ENCODE measurements around the gene CDH24.

CDH24 gene

GRCh38 chr14:23089498-23090253 lies 32.4 kb upstream of the CDH24 start:
- H3K27ac ChIP-seq (replicated peaks) = no peak overlapping the region
- no peaks in the 10 kb centered on the region for H3K27me3 ChIP-seq (ENCODE audit: insufficient read depth, poor library complexity, severe bottlenecking)
- TF ChIP-seq REST (IDR thresholded peaks at IDR 0.05; ENCODE audit: insufficient replicate concordance, low read depth) (no peak), GABPA (IDR thresholded peaks at IDR 0.05; ENCODE audit: low read depth) (no peak), SPI1 (IDR thresholded peaks at IDR 0.05; ENCODE audit: borderline replicate concordance, low read depth) (no peak), CTCF (IDR thresholded peaks at IDR 0.05; ENCODE audit: insufficient read depth, low read length) (no peak)
- DNase-seq (ENCODE audit: low read depth in 1 of 2, low spot score in 1 of 2) = no peak
- no peak overlapping the region for H3K4me3 ChIP-seq (replicated peaks; ENCODE audit: insufficient read depth, low read length)

GRCh38 chr14:23086565-23086964 lies 29.2 kb upstream of the CDH24 start:
- TF ChIP-seq REST (IDR thresholded peaks at IDR 0.05; ENCODE audit: insufficient replicate concordance, low read depth) (no peak), POLR2AphosphoS5 (IDR thresholded peaks at IDR 0.05; ENCODE audit: low read depth) (no peak), SPI1 (IDR thresholded peaks at IDR 0.05; ENCODE audit: borderline replicate concordance, low read depth) (no peak), GABPA (IDR thresholded peaks at IDR 0.05; ENCODE audit: low read depth) (no peak), CTCF (IDR thresholded peaks at IDR 0.05; ENCODE audit: insufficient read depth, low read length) (no peak)

GRCh38 chr14:23085458-23085857 lies 28.1 kb upstream of the CDH24 start:
- DNase-seq (ENCODE audit: low read depth in 1 of 2, low spot score in 1 of 2) = no peak
- no peak overlapping the region for H3K27ac ChIP-seq (replicated peaks)
- H3K27me3 ChIP-seq (ENCODE audit: insufficient read depth, poor library complexity, severe bottlenecking) = no peaks in the 10 kb centered on the region
- H3K4me3 ChIP-seq (replicated peaks; ENCODE audit: insufficient read depth, low read length) = no peak overlapping the region
- no peak for TF ChIP-seq CTCF (IDR thresholded peaks at IDR 0.05; ENCODE audit: insufficient read depth, low read length)
- no peak for TF ChIP-seq REST (IDR thresholded peaks at IDR 0.05; ENCODE audit: insufficient replicate concordance, low read depth)
- no peak for TF ChIP-seq SPI1 (IDR thresholded peaks at IDR 0.05; ENCODE audit: borderline replicate concordance, low read depth)

More at GRCh38 chr14:23086565-23086964, 29.2 kb upstream of the CDH24 start:
- H3K27ac ChIP-seq (replicated peaks) = no peak overlapping the region
- H3K27me3 ChIP-seq (ENCODE audit: insufficient read depth, poor library complexity, severe bottlenecking) = no peaks in the 10 kb centered on the region
- DNase-seq (ENCODE audit: low read depth in 1 of 2, low spot score in 1 of 2) = no peak
- H3K4me3 ChIP-seq (replicated peaks; ENCODE audit: insufficient read depth, low read length) = no peak overlapping the region

All from HL-60 (cell line).